HepG2 (cell line): Measurements from ENCODE around the gene KCTD16. TPM values are rescaled to one million over a fixed set of nuclear protein-coding genes. Genes with fewer than 3 reads are reported as not detected.

ENCODE experiments used
- ATAC-seq: fragments of 200-7000 bp; cut with Tn5 transposase; 3 replicates; pipeline ENCODE4 v1.9.1; 2020; ENCODE audit warnings: mild to moderate bottlenecking, moderate library complexity
- BruUV-seq: library from RNA; stranded (reverse); fragments of 400-500 nt; replicated peaks from 2 replicates; lab custom pipeline; 2021; lab: Mats Ljungman, UMichigan
- CTCF ChIA-PET: fragments of 300-600 bp; formaldehyde crosslinking; extraction: SDS; loops from one replicate; lab custom pipeline; 2021; ENCODE audit warnings: low total read pairs, inconsistent platforms, low intra/inter-chr PET ratio; lab: Yijun Ruan, JAX
- POLR2A ChIA-PET: fragments of 350-600 bp; sonication (Branson Sonifier 250); formaldehyde crosslinking; loops from one replicate; lab custom pipeline; 2020; ENCODE audit warnings: antibody characterized with exemption, inconsistent platforms; lab: Yijun Ruan, JAX
- DNase-seq: peaks from one replicate; pipeline ENCODE4 v3.0.0-alpha.2; 2015; ENCODE audit warnings: low spot score
- FAIRE-seq: peaks from 3 replicates; lab custom pipeline; 2011; peaks lifted over from hg19 to GRCh38; lab: Jason Lieb, UNC
- H2AFZ ChIP-seq: one replicate; pipeline ENCODE4 v1.6.1; 2011; ENCODE audit warnings: low read length, inconsistent platforms
- H3K27ac ChIP-seq: fragments of 300-600 bp; 3 replicates; pipeline ENCODE4 v1.8.0; 2011; ENCODE audit warnings: mixed run types, mild to moderate bottlenecking, mixed read lengths, low read length, inconsistent platforms; ENCODE audit not compliant: insufficient read depth; ENCODE audit errors: extremely low read length
- H3K27me3 ChIP-seq, 2 experiments: fragments of 200-600 bp in 1 of 2; 2 replicates in 1 of 2; 3 replicates in 1 of 2; pipeline versions ENCODE4 v1.6.0 to v1.8.0; 2011; ENCODE audit warnings: low read length in 2 of 2, mild to moderate bottlenecking in 2 of 2, moderate library complexity in 2 of 2, inconsistent platforms in 1 of 2; ENCODE audit not compliant: insufficient read depth in 2 of 2, control insufficient read depth in 1 of 2
- H3K36me3 ChIP-seq, 2 experiments: fragments of 200-600 bp in 1 of 2; replicated peaks in 1 of 2; 2 replicates in 1 of 2; 3 replicates in 1 of 2; pipeline versions ENCODE4 v1.5.1 to v1.8.0; 2011; ENCODE audit warnings: low read length in 2 of 2, inconsistent platforms in 1 of 2; ENCODE audit not compliant: insufficient read depth in 2 of 2, control insufficient read depth in 1 of 2
- H3K4me1 ChIP-seq: 2 replicates; pipeline ENCODE4 v1.5.1; 2012; ENCODE audit warnings: low read length, inconsistent platforms; ENCODE audit not compliant: insufficient read depth
- H3K4me2 ChIP-seq: 2 replicates; pipeline ENCODE4 v1.6.0; 2011; ENCODE audit warnings: low read depth, low read length, inconsistent platforms
- H3K4me3 ChIP-seq, 3 experiments: fragments of 200-600 bp in 1 of 3; sonication (generic), shearing (Covaris generic) in 1 of 3; replicated peaks in 1 of 3; 2 replicates each; pipeline ENCODE4 v1.5.1; 2011 to 2016; ENCODE audit warnings: low read length in 3 of 3, inconsistent platforms in 2 of 3, low read depth in 2 of 3, mild to moderate bottlenecking in 2 of 3, control low read depth in 1 of 3, mixed read lengths in 1 of 3; ENCODE audit not compliant: insufficient read depth in 1 of 3
- H3K79me2 ChIP-seq: one replicate; pipeline ENCODE4 v1.6.1; 2011; ENCODE audit warnings: low read length, inconsistent platforms; ENCODE audit not compliant: insufficient read depth
- H3K9ac ChIP-seq: 2 replicates; pipeline ENCODE4 v1.6.0; 2011; ENCODE audit warnings: mild to moderate bottlenecking, low read depth, low read length, inconsistent platforms; ENCODE audit not compliant: insufficient read depth
- H3K9me3 ChIP-seq: 2 replicates; pipeline ENCODE4 v1.5.1; 2012; ENCODE audit warnings: mild to moderate bottlenecking, low read length
- H4K20me1 ChIP-seq: 2 replicates; pipeline ENCODE4 v1.6.0; 2011; ENCODE audit warnings: inconsistent platforms, mild to moderate bottlenecking, low read length, moderate library complexity; ENCODE audit not compliant: insufficient read depth
- HNRNPH1 ChIP-seq: fragments of 200-400 bp; formaldehyde crosslinking; optimal IDR thresholded peaks from 2 replicates; pipeline ENCODE3; 2017; ENCODE audit warnings: mild to moderate bottlenecking, low read depth, low read length
- HOXD1 ChIP-seq: sonication (generic); formaldehyde crosslinking; IDR thresholded peaks from 2 replicates; pipeline ENCODE4 v1.5.0; 2020; ENCODE audit warnings: missing genetic modification reagents
- MAF1 ChIP-seq: sonication (generic); formaldehyde crosslinking; IDR thresholded peaks from 2 replicates; pipeline ENCODE4 v1.5.0; 2020; ENCODE audit warnings: missing genetic modification reagents, borderline replicate concordance
- NFYB ChIP-seq: sonication (generic); formaldehyde crosslinking; IDR thresholded peaks from 2 replicates; pipeline ENCODE4 v1.4.0; 2020; ENCODE audit warnings: missing genetic modification reagents
- PRMT3 ChIP-seq: sonication (generic); formaldehyde crosslinking; IDR thresholded peaks from 2 replicates; pipeline ENCODE4 v1.8.1; 2022; ENCODE audit warnings: low read depth, mild to moderate bottlenecking, moderate library complexity, missing genetic modification reagents, borderline replicate concordance
- PRPF4 ChIP-seq: fragments of 200-400 bp; formaldehyde crosslinking; IDR thresholded peaks from 2 replicates; pipeline ENCODE4 v1.6.1; 2016; ENCODE audit warnings: low read length, low read depth; ENCODE audit not compliant: poor library complexity, severe bottlenecking
- SRF ChIP-seq: IDR thresholded peaks from 2 replicates; pipeline ENCODE4 v1.6.1; 2011; ENCODE audit warnings: mild to moderate bottlenecking, low read depth, low read length, moderate library complexity
- TOE1 ChIP-seq: sonication (generic); formaldehyde crosslinking; IDR thresholded peaks from 2 replicates; pipeline ENCODE4 v1.4.0; 2020; ENCODE audit warnings: mild to moderate bottlenecking, missing genetic modification reagents
- ZNF34 ChIP-seq: sonication (generic); formaldehyde crosslinking; IDR thresholded peaks from 2 replicates; pipeline ENCODE4 v1.4.0; 2020; ENCODE audit warnings: mild to moderate bottlenecking, missing genetic modification reagents, borderline replicate concordance
- ZNF572 ChIP-seq: sonication (generic); formaldehyde crosslinking; IDR thresholded peaks from 2 replicates; pipeline ENCODE4 v1.5.1; 2020; ENCODE audit warnings: mild to moderate bottlenecking, missing genetic modification reagents
- ZNF629 ChIP-seq: sonication (generic); formaldehyde crosslinking; conservative IDR thresholded peaks from 2 replicates; pipeline ENCODE4 v1.5.0; 2020; ENCODE audit warnings: missing genetic modification reagents
- WGBS: methylation state at CpG from one replicate; pipeline ENCODE4 v1.1.6; 2017; ENCODE audit warnings: low lambda C conversion rate; 5-methylcytosine and 5-hydroxymethylcytosine counted together
- in situ Hi-C: cut with HindIII; loops from 2 replicates; pipeline ENCODE4 v1.10.0; 2017; ENCODE audit warnings: low pct_unique_long_range_greater_than_20kb; ENCODE audit not compliant: extremely low pct_ligation_motif_present
- intact Hi-C: fragments of 100-400 bp; cut with micrococcal nuclease; formaldehyde crosslinking; loops from one replicate; pipeline ENCODE4 v1.10.0; 2022; ENCODE audit not compliant: unreplicated experiment
- polyA plus RNA-seq, 8 experiments: library from polyadenylated mRNA; depleted of rRNA in 3 of 8; stranded (reverse) in 7 of 8; unstranded in 1 of 8; fragments of >200 nt; fragmentation: Illumina TruSeq in 4 of 8; extraction: Trizol in 4 of 8; gene quantifications; 2 replicates each; pipeline versions ENCODE4 v1.2.1 to v1.2.3, GENCODE V29; 2011 to 2016; ENCODE audit warnings: low read depth in 4 of 8, missing spikeins in 1 of 8, mixed read lengths in 1 of 8; ENCODE audit not compliant: insufficient read depth in 1 of 8
- total RNA-seq, 5 experiments: library from RNA; depleted of rRNA; stranded (reverse); fragments of >200 nt; fragmentation: Illumina TruSeq; extraction: Trizol; gene quantifications; 2 replicates each; pipeline ENCODE4 v1.2.3, GENCODE V29; 2016; ENCODE audit warnings: low read depth in 1 of 5
- TF ChIP-seq, protein P1 (sequence below): sonication (generic); formaldehyde crosslinking; IDR thresholded peaks from 2 replicates; pipeline ENCODE4 v1.4.0; 2020; ENCODE audit warnings: missing genetic modification reagents, low read depth, mild to moderate bottlenecking, borderline replicate concordance
- TF ChIP-seq, protein P2 (sequence below): sonication (generic); formaldehyde crosslinking; IDR thresholded peaks from 2 replicates; pipeline ENCODE4 v1.5.1; 2020; ENCODE audit warnings: mild to moderate bottlenecking, missing genetic modification reagents, moderate library complexity
- TF ChIP-seq, protein P3 (sequence below): sonication (generic); formaldehyde crosslinking; IDR thresholded peaks from 2 replicates; pipeline ENCODE4 v1.4.0; 2020; ENCODE audit warnings: missing genetic modification reagents

Gene KCTD16
- total and polyA plus RNA-seq, 2 of the 13 experiments (the other 11 are each of a cell fraction or from before 2014, with no cell fraction given), result 0.02 to 0.09 TPM

- Histone ChIP-seq H3K4me3 (no peak overlapping the region), H3K9ac (no peak overlapping the region), H3K36me3 (no peaks in the 10 kb centered on the region), H3K27me3 (no peaks in the 10 kb centered on the region; a peak in 1 of 5 replicates), H3K9me3 (no peaks in the 10 kb centered on the region), H3K27ac (no peak overlapping the region), H3K4me2 (no peak overlapping the region), H2AFZ (no peak overlapping the region), H4K20me1 (no peaks in the 10 kb centered on the region), H3K79me2 (no peaks in the 10 kb centered on the region), H3K4me1 (no peaks in the 10 kb centered on the region)
- WGBS, result 55% methylated on average over 4 of the region's 4 CpGs
- in situ Hi-C loops, result no loop called here
- ChIA-PET CTCF (no interaction called here), POLR2A (no interaction called here)
- no TSS peak for BruUV-seq
- TF ChIP-seq HOXD1 (CRISPR knock-in tag) (no peak), SRF (no peak), ZNF572 (CRISPR knock-in tag) (no peak), ZNF34 (CRISPR knock-in tag) (no peak), TOE1 (CRISPR knock-in tag) (no peak), NFYB (CRISPR knock-in tag) (no peak), PRMT3 (CRISPR knock-in tag) (no peak), PRPF4 (no peak), ZNF629 (CRISPR knock-in tag) (no peak), HNRNPH1 (no peak), MAF1 (CRISPR knock-in tag) (no peak)
- TF ChIP-seq, protein P1, sequence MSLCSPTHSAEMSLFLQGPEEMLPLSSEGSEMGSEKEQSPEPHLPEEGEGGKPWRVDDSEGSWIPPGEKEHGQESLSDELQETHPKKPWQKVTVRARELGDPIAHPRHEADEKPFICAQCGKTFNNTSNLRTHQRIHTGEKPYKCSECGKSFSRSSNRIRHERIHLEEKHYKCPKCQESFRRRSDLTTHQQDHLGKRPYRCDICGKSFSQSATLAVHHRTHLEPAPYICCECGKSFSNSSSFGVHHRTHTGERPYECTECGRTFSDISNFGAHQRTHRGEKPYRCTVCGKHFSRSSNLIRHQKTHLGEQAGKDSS (CRISPR knock-in tag), result no peak
- TF ChIP-seq, protein P2, sequence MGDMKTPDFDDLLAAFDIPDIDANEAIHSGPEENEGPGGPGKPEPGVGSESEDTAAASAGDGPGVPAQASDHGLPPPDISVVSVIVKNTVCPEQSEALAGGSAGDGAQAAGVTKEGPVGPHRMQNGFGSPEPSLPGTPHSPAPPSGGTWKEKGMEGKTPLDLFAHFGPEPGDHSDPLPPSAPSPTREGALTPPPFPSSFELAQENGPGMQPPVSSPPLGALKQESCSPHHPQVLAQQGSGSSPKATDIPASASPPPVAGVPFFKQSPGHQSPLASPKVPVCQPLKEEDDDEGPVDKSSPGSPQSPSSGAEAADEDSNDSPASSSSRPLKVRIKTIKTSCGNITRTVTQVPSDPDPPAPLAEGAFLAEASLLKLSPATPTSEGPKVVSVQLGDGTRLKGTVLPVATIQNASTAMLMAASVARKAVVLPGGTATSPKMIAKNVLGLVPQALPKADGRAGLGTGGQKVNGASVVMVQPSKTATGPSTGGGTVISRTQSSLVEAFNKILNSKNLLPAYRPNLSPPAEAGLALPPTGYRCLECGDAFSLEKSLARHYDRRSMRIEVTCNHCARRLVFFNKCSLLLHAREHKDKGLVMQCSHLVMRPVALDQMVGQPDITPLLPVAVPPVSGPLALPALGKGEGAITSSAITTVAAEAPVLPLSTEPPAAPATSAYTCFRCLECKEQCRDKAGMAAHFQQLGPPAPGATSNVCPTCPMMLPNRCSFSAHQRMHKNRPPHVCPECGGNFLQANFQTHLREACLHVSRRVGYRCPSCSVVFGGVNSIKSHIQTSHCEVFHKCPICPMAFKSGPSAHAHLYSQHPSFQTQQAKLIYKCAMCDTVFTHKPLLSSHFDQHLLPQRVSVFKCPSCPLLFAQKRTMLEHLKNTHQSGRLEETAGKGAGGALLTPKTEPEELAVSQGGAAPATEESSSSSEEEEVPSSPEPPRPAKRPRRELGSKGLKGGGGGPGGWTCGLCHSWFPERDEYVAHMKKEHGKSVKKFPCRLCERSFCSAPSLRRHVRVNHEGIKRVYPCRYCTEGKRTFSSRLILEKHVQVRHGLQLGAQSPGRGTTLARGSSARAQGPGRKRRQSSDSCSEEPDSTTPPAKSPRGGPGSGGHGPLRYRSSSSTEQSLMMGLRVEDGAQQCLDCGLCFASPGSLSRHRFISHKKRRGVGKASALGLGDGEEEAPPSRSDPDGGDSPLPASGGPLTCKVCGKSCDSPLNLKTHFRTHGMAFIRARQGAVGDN (CRISPR knock-in tag), result no peak
- TF ChIP-seq, protein P3, sequence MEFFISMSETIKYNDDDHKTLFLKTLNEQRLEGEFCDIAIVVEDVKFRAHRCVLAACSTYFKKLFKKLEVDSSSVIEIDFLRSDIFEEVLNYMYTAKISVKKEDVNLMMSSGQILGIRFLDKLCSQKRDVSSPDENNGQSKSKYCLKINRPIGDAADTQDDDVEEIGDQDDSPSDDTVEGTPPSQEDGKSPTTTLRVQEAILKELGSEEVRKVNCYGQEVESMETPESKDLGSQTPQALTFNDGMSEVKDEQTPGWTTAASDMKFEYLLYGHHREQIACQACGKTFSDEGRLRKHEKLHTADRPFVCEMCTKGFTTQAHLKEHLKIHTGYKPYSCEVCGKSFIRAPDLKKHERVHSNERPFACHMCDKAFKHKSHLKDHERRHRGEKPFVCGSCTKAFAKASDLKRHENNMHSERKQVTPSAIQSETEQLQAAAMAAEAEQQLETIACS (CRISPR knock-in tag), result no peak
- intact Hi-C loops, result no loop called here
- FAIRE-seq (no peak), DNase-seq (no peak), ATAC-seq (no peak)
Measured at GRCh38 chr5:144403817-144404420, 233.2 kb downstream of the KCTD16 start.
